H9 (cell line): ENCODE measurements around the gene NFASC. TPM values are rescaled to one million over a fixed set of nuclear protein-coding genes. Genes with fewer than 3 reads are reported as not detected.

Experiments used
- DNase-seq: peaks from one replicate; pipeline ENCODE4 v3.0.0-alpha.2; 2017
- H2AFZ ChIP-seq: one replicate; pipeline ENCODE4 v1.6.1; 2013; ENCODE audit warnings: mild to moderate bottlenecking, low read length, control low read depth, moderate library complexity
- H2AK5ac ChIP-seq: 2 replicates; pipeline ENCODE4 v1.6.1; 2013; ENCODE audit warnings: low read length, control low read depth, mixed read lengths; ENCODE audit not compliant: insufficient read length
- H2BK120ac ChIP-seq: one replicate; pipeline ENCODE4 v1.6.1; 2013; ENCODE audit warnings: low read depth, mild to moderate bottlenecking, low read length, control low read depth, inconsistent platforms; ENCODE audit not compliant: poor library complexity, severe bottlenecking
- H2BK12ac ChIP-seq: 2 replicates; pipeline ENCODE4 v1.6.1; 2013; ENCODE audit warnings: low read length, control low read depth, mixed read lengths, low read depth; ENCODE audit not compliant: insufficient read length
- H2BK15ac ChIP-seq: 2 replicates; pipeline ENCODE4 v1.6.1; 2013; ENCODE audit warnings: low read depth, low read length, control low read depth
- H2BK20ac ChIP-seq: one replicate; pipeline ENCODE4 v1.6.1; 2013; ENCODE audit warnings: low read depth, mild to moderate bottlenecking, low read length, control low read depth, inconsistent platforms; ENCODE audit not compliant: poor library complexity, severe bottlenecking
- H2BK5ac ChIP-seq: 2 replicates; pipeline ENCODE4 v1.6.1; 2013; ENCODE audit warnings: low read length, control low read depth, mixed read lengths; ENCODE audit not compliant: insufficient read length
- H3K14ac ChIP-seq: 2 replicates; pipeline ENCODE4 v1.6.1; 2013; ENCODE audit warnings: low read length, control low read depth; ENCODE audit not compliant: insufficient read depth
- H3K18ac ChIP-seq: 2 replicates; pipeline ENCODE4 v1.6.1; 2013; ENCODE audit warnings: low read depth, mild to moderate bottlenecking, mixed read lengths, low read length, control low read depth; ENCODE audit not compliant: insufficient read length
- H3K23ac ChIP-seq: 2 replicates; pipeline ENCODE4 v1.6.1; 2013; ENCODE audit warnings: low read length, control low read depth, mixed read lengths, low read depth; ENCODE audit not compliant: insufficient read length
- H3K23me2 ChIP-seq: 2 replicates; pipeline ENCODE4 v1.6.1; 2013; ENCODE audit warnings: low read depth, mild to moderate bottlenecking, mixed read lengths, low read length, control low read depth; ENCODE audit not compliant: insufficient read length, poor library complexity, severe bottlenecking
- H3K27ac ChIP-seq: 2 replicates; pipeline ENCODE4 v1.5.1; 2013; ENCODE audit warnings: low read length, control low read depth, mixed read lengths, low read depth; ENCODE audit not compliant: insufficient read length
- H3K27me3 ChIP-seq: 2 replicates; pipeline ENCODE4 v1.6.1; 2013; ENCODE audit warnings: low read length, control low read depth, inconsistent platforms; ENCODE audit not compliant: insufficient read depth
- H3K4ac ChIP-seq: 2 replicates; pipeline ENCODE4 v1.6.1; 2013; ENCODE audit warnings: low read depth, mild to moderate bottlenecking, control low read depth, inconsistent platforms, low read length, moderate library complexity
- H3K4me1 ChIP-seq: 2 replicates; pipeline ENCODE4 v1.6.1; 2013; ENCODE audit warnings: low read length, control low read depth, inconsistent platforms; ENCODE audit not compliant: insufficient read depth
- H3K4me2 ChIP-seq: 2 replicates; pipeline ENCODE4 v1.6.1; 2013; ENCODE audit warnings: low read length, control low read depth, mixed read lengths; ENCODE audit not compliant: insufficient read length, insufficient read depth
- H3K56ac ChIP-seq: 2 replicates; pipeline ENCODE4 v1.6.1; 2013; ENCODE audit warnings: low read depth, mild to moderate bottlenecking, mixed read lengths, low read length, control low read depth; ENCODE audit not compliant: insufficient read length
- H3K79me1 ChIP-seq: 2 replicates; pipeline ENCODE4 v1.6.1; 2013; ENCODE audit warnings: low read depth, mild to moderate bottlenecking, moderate library complexity, low read length, control low read depth, inconsistent platforms; ENCODE audit not compliant: insufficient read depth, poor library complexity, severe bottlenecking
- H3K79me2 ChIP-seq: 2 replicates; pipeline ENCODE4 v1.6.1; 2013; ENCODE audit warnings: low read length, control low read depth, inconsistent platforms; ENCODE audit not compliant: insufficient read depth
- H3K9ac ChIP-seq: 2 replicates; pipeline ENCODE4 v1.6.1; 2013; ENCODE audit warnings: low read length, control low read depth, mixed read lengths; ENCODE audit not compliant: insufficient read length; ENCODE audit errors: extremely low read depth
- H3K9me3 ChIP-seq: one replicate; pipeline ENCODE4 v1.6.1; 2013; ENCODE audit warnings: low read depth, low read length, inconsistent platforms; ENCODE audit not compliant: control insufficient read depth
- H3T11ph ChIP-seq: one replicate; pipeline ENCODE4 v1.6.1; 2013; ENCODE audit warnings: mild to moderate bottlenecking, low read length, control low read depth, inconsistent platforms
- H4K20me1 ChIP-seq: one replicate; pipeline ENCODE4 v1.6.1; 2013; ENCODE audit not compliant: control insufficient read depth, insufficient read length, insufficient read depth
- H4K5ac ChIP-seq: 2 replicates; pipeline ENCODE4 v1.6.1; 2013; ENCODE audit warnings: low read depth, mild to moderate bottlenecking, mixed read lengths, low read length, control low read depth; ENCODE audit not compliant: insufficient read length
- H4K8ac ChIP-seq: replicated peaks from 2 replicates; pipeline ENCODE4 v1.6.1; 2013; ENCODE audit warnings: low read length, control low read depth, mixed read lengths, low read depth; ENCODE audit not compliant: insufficient read length
- H4K91ac ChIP-seq: 2 replicates; pipeline ENCODE4 v1.6.1; 2013; ENCODE audit warnings: low read depth, mild to moderate bottlenecking, moderate library complexity, mixed read lengths, low read length, control low read depth; ENCODE audit not compliant: insufficient read length
- H3K27ac Mint-ChIP-seq, 3 experiments: 2 replicates in 2 of 3; 3 replicates in 1 of 3; pipeline ENCODE4 v1.8.0; 2020 to 2021; ENCODE audit warnings: mixed read lengths in 3 of 3, mild to moderate bottlenecking in 1 of 3, moderate library complexity in 1 of 3
- H3K27me3 Mint-ChIP-seq: 2 replicates; pipeline ENCODE4 v1.8.0; 2021; ENCODE audit warnings: low read depth, mild to moderate bottlenecking, moderate library complexity, mixed read lengths
- H3K36me3 Mint-ChIP-seq, 3 experiments: 2 replicates in 2 of 3; 3 replicates in 1 of 3; pipeline ENCODE4 v1.8.0; 2020 to 2021; ENCODE audit warnings: low read depth in 3 of 3, mixed read lengths in 3 of 3; ENCODE audit not compliant: insufficient read depth in 1 of 3
- H3K4me1 Mint-ChIP-seq, 2 experiments: 2 replicates each; pipeline ENCODE4 v1.8.0; 2020; ENCODE audit warnings: mixed read lengths in 2 of 2
- H3K4me3 Mint-ChIP-seq, 2 experiments: 2 replicates in 1 of 2; 3 replicates in 1 of 2; pipeline ENCODE4 v1.8.0; 2020 to 2021; ENCODE audit warnings: mild to moderate bottlenecking in 2 of 2, mixed read lengths in 2 of 2, moderate library complexity in 1 of 2
- H3K9me3 Mint-ChIP-seq, 2 experiments: 2 replicates in 1 of 2; 3 replicates in 1 of 2; pipeline ENCODE4 v1.8.0; 2020; ENCODE audit warnings: mild to moderate bottlenecking in 2 of 2, mixed read lengths in 2 of 2, moderate library complexity in 1 of 2
- WGBS: extraction: QIAGEN DNeasy Blood & Tissue Kit; methylation state at CpG from one replicate; pipeline ENCODE4 v1.1.7; 2013; ENCODE audit warnings: missing lambda C conversion rate, low lambda C conversion rate, mixed read lengths; ENCODE audit not compliant: insufficient read length; ENCODE audit errors: extremely low coverage; 5-methylcytosine and 5-hydroxymethylcytosine counted together
- total RNA-seq: library from RNA; stranded (reverse); gene quantifications from 2 replicates; pipeline ENCODE4 v1.2.1, GENCODE V29; 2021
- TF ChIP-seq, protein P1 (sequence below): fragments of 200-600 bp; sonication (generic); conservative IDR thresholded peaks from 3 replicates; pipeline ENCODE4 v1.8.0; 2021; ENCODE audit warnings: antibody characterized with exemption, mild to moderate bottlenecking

NFASC gene
- total RNA-seq, 1 experiment from 2014 or later = 5.0 TPM

DNA sequence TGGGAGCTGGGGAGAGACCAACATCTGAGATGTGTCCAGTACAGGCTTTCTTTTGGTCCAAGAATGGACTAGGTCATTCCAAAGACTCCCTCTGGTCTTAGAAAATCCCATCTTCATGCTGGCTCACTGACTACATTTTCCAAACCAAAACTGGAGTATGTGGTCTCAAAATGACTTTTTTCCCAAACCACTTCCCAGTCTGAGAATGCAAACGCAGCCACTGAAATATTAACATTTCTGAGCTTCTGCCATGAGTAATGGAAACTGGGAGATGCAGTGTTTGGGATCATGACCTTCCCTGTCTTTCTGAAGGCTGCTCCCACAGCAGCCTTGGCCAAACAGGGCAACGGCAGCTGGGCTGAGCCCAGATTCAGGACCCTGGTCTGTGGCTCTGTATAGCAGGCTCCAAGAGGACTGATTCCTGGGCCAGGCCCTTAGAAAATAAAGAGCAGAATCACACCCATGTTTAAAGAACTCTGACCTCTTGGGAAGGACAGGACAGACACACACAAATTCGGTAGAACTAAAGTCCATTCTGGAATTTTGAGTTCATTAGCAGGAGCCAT, 110.3 kb downstream of the NFASC start:
- H2BK12ac ChIP-seq = no peak overlapping the region
- H4K91ac ChIP-seq = no peak overlapping the region
- H2BK5ac ChIP-seq = no peak overlapping the region
- no peak overlapping the region for H3K9ac ChIP-seq
- H3T11ph ChIP-seq = no peak overlapping the region
- WGBS = no CpG with 5 or more reads among the region's 3 CpGs
- no peak overlapping the region for H2BK120ac ChIP-seq
- no peaks in the 10 kb centered on the region for H4K20me1 ChIP-seq
- H3K27ac Mint-ChIP-seq = peak overlapping the region in 1 of 3 experiments; percentile 90; a peak in 2 of 7 replicates
- no peak overlapping the region for H3K27ac ChIP-seq
- H3K4me3 Mint-ChIP-seq = no peak overlapping the region; a peak in 1 of 5 replicates
- TF ChIP-seq, protein P1, sequence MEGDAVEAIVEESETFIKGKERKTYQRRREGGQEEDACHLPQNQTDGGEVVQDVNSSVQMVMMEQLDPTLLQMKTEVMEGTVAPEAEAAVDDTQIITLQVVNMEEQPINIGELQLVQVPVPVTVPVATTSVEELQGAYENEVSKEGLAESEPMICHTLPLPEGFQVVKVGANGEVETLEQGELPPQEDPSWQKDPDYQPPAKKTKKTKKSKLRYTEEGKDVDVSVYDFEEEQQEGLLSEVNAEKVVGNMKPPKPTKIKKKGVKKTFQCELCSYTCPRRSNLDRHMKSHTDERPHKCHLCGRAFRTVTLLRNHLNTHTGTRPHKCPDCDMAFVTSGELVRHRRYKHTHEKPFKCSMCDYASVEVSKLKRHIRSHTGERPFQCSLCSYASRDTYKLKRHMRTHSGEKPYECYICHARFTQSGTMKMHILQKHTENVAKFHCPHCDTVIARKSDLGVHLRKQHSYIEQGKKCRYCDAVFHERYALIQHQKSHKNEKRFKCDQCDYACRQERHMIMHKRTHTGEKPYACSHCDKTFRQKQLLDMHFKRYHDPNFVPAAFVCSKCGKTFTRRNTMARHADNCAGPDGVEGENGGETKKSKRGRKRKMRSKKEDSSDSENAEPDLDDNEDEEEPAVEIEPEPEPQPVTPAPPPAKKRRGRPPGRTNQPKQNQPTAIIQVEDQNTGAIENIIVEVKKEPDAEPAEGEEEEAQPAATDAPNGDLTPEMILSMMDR = no peak
- H3K18ac ChIP-seq = no peak overlapping the region
- H3K79me2 ChIP-seq = no peaks in the 10 kb centered on the region
- no peak overlapping the region for H3K4ac ChIP-seq
- no peak overlapping the region for H3K56ac ChIP-seq
- no peaks in the 10 kb centered on the region for H3K4me1 ChIP-seq
- H3K23me2 ChIP-seq = no peaks in the 10 kb centered on the region
- no peak overlapping the region for H2BK15ac ChIP-seq
- H2BK20ac ChIP-seq = no peak overlapping the region
- no peaks in the 10 kb centered on the region for H3K9me3 Mint-ChIP-seq
- H3K79me1 ChIP-seq = no peaks in the 10 kb centered on the region
- no peak overlapping the region for H3K23ac ChIP-seq
- H4K8ac ChIP-seq = no peak overlapping the region
- no peak overlapping the region for H2AFZ ChIP-seq
- H3K14ac ChIP-seq = no peak overlapping the region
- no peak overlapping the region for H3K4me2 ChIP-seq
- no peak overlapping the region for H2AK5ac ChIP-seq
- DNase-seq = no peak
- H3K27me3 Mint-ChIP-seq = no peaks in the 10 kb centered on the region
- no peaks in the 10 kb centered on the region for H3K9me3 ChIP-seq
- H4K5ac ChIP-seq = no peak overlapping the region
- no peaks in the 10 kb centered on the region for H3K4me1 Mint-ChIP-seq
- peaks cover 0 to 3% (median 0%) of the 10 kb centered on the region in 3 experiments; a peak in 2 of 7 replicates for H3K36me3 Mint-ChIP-seq
- H3K27me3 ChIP-seq = no peaks in the 10 kb centered on the region
